ENCODE measurements around the gene GRK5. TPM values are rescaled to one million over a fixed set of nuclear protein-coding genes. Genes with fewer than 3 reads are reported as not detected.

GRK5 gene
- total RNA-seq, 2 donors from 2014 or later: 9.1 to 11.9 TPM

- H3K27me3 ChIP-seq (ENCODE audit: control insufficient read depth, insufficient read depth, low read length, poor library complexity, severe bottlenecking): no peaks in the 10 kb centered on the region
- no peak overlapping the region for H3K27ac ChIP-seq (ENCODE audit: low read depth, low read length)
- Mint-ChIP-seq H3K36me3 (ENCODE audit: low read depth) (no peaks in the 10 kb centered on the region), H3K27me3 (ENCODE audit: insufficient read depth) (peaks cover 3% of the 10 kb centered on the region), H3K27ac (no peak overlapping the region), H3K4me1 (peaks cover 46% of the 10 kb centered on the region), H3K9me3 (no peaks in the 10 kb centered on the region), H3K4me3 (no peak overlapping the region)
- no peak overlapping the region for H3K9ac ChIP-seq (ENCODE audit: extremely low read depth, low read length, poor library complexity, severe bottlenecking)
- DNase-seq: no peak
- H3K36me3 ChIP-seq (ENCODE audit: control insufficient read depth, insufficient read depth, low read length): no peaks in the 10 kb centered on the region
- no peaks in the 10 kb centered on the region for H3K9me3 ChIP-seq (ENCODE audit: control insufficient read depth, low read length)
- H3K4me1 ChIP-seq (ENCODE audit: control insufficient read depth, insufficient read depth, low read length): no peaks in the 10 kb centered on the region
- no peak overlapping the region for H3K4me3 ChIP-seq (ENCODE audit: low read length)
- WGBS, 2 experiments (ENCODE audit: insufficient coverage in 1 of 2, insufficient read length in 1 of 2): 69 to 83% methylated on average over 7 to 10 of the region's 10 CpGs
- TF ChIP-seq CTCF (conservative IDR thresholded peaks at IDR 0.05): no peak
These were observed 43.4 kb downstream of the GRK5 start for GRCh38 chr10:119250641-119251314.

- H3K9ac ChIP-seq (ENCODE audit: extremely low read depth, low read length, poor library complexity, severe bottlenecking): no peak overlapping the region
- H3K4me1 Mint-ChIP-seq: peaks cover 49% of the 10 kb centered on the region
- H3K36me3 Mint-ChIP-seq (ENCODE audit: low read depth): no peaks in the 10 kb centered on the region
- no peak for TF ChIP-seq CTCF (conservative IDR thresholded peaks at IDR 0.05)
- H3K27ac Mint-ChIP-seq: no peak overlapping the region
- H3K4me3 Mint-ChIP-seq: no peak overlapping the region
- H3K27me3 Mint-ChIP-seq (ENCODE audit: insufficient read depth): peaks cover 3% of the 10 kb centered on the region
- H3K9me3 ChIP-seq (ENCODE audit: control insufficient read depth, low read length): no peaks in the 10 kb centered on the region
- WGBS, 2 experiments (ENCODE audit: insufficient coverage in 1 of 2, insufficient read length in 1 of 2): 81 to 90% methylated on average over 6 to 7 of the region's 7 CpGs
- no peaks in the 10 kb centered on the region for H3K27me3 ChIP-seq (ENCODE audit: control insufficient read depth, insufficient read depth, low read length, poor library complexity, severe bottlenecking)
- no peaks in the 10 kb centered on the region for H3K36me3 ChIP-seq (ENCODE audit: control insufficient read depth, insufficient read depth, low read length)
- H3K9me3 Mint-ChIP-seq: no peaks in the 10 kb centered on the region
- peak overlapping the region; percentile 5 for H3K27ac ChIP-seq (ENCODE audit: low read depth, low read length)
- DNase-seq: no peak
- H3K4me1 ChIP-seq (ENCODE audit: control insufficient read depth, insufficient read depth, low read length): no peaks in the 10 kb centered on the region
- no peak overlapping the region for H3K4me3 ChIP-seq (ENCODE audit: low read length)
These were observed 43.9 kb downstream of the GRK5 start for GRCh38 chr10:119251315-119251708.

GRCh38 chr10:119252051-119252465, 44.7 kb downstream of the GRK5 start:
- H3K9me3 Mint-ChIP-seq: peaks cover 4% of the 10 kb centered on the region

More at GRCh38 chr10:119252051-119252465, 44.7 kb downstream of the GRK5 start:
- no peaks in the 10 kb centered on the region for H3K36me3 Mint-ChIP-seq (ENCODE audit: low read depth)
- Histone ChIP-seq H3K4me1 (ENCODE audit: control insufficient read depth, insufficient read depth, low read length) (no peaks in the 10 kb centered on the region), H3K9me3 (ENCODE audit: control insufficient read depth, low read length) (peaks cover 5% of the 10 kb centered on the region), H3K27me3 (ENCODE audit: control insufficient read depth, insufficient read depth, low read length, poor library complexity, severe bottlenecking) (no peaks in the 10 kb centered on the region), H3K27ac (ENCODE audit: low read depth, low read length) (no peak overlapping the region), H3K36me3 (ENCODE audit: control insufficient read depth, insufficient read depth, low read length) (no peaks in the 10 kb centered on the region), H3K9ac (ENCODE audit: extremely low read depth, low read length, poor library complexity, severe bottlenecking) (no peak overlapping the region), H3K4me3 (ENCODE audit: low read length) (no peak overlapping the region)
- no peak for DNase-seq
- 62 to 89% methylated on average over 5 to 8 of the region's 8 CpGs for WGBS, 2 experiments (ENCODE audit: insufficient coverage in 1 of 2, insufficient read length in 1 of 2)
- H3K4me1 Mint-ChIP-seq: peaks cover 42% of the 10 kb centered on the region
- H3K27me3 Mint-ChIP-seq (ENCODE audit: insufficient read depth): peaks cover 3% of the 10 kb centered on the region
- TF ChIP-seq CTCF (conservative IDR thresholded peaks at IDR 0.05): peak; percentile 21
- H3K27ac Mint-ChIP-seq: no peak overlapping the region
- H3K4me3 Mint-ChIP-seq: no peak overlapping the region

Measured in endodermal cell (in vitro differentiated cells).